K562 (cell line): ENCODE results near the gene ARMC8. TPM values are rescaled to one million over a fixed set of nuclear protein-coding genes. Genes with fewer than 3 reads are reported as not detected.

ENCODE experiments used
- CC2D1A ChIP-seq: fragments of 450-650 bp; IDR thresholded peaks from 2 replicates; pipeline ENCODE4 v1.6.1; 2017; ENCODE audit warnings: mild to moderate bottlenecking
- ZNF140 ChIP-seq: fragments of 250-450 bp; sonication (Bioruptor Pico); IDR thresholded peaks from 2 replicates; pipeline ENCODE4 v1.8.0; 2021; ENCODE audit warnings: moderate library complexity, mild to moderate bottlenecking, inconsistent platforms
- polyA plus RNA-seq, 8 experiments: library from polyadenylated mRNA; depleted of rRNA in 4 of 8; stranded (reverse) in 5 of 8; unstranded in 3 of 8; fragments of >200 nt; fragmentation: Nextera tagmentation in 2 of 8; fragmentation: Illumina TruSeq in 1 of 8; extraction: Ambion mirVana in 2 of 8; extraction: Trizol in 1 of 8; gene quantifications; 2 replicates each; pipeline versions ENCODE4 v1.2.1 to v1.2.3, GENCODE V29; 2011 to 2014; ENCODE audit warnings: inconsistent platforms in 1 of 8, missing spikeins in 1 of 8
- total RNA-seq, 7 experiments: library from RNA; depleted of rRNA in 6 of 7; stranded (reverse); fragments of >200 nt in 6 of 7; fragmentation: Illumina TruSeq in 2 of 7; extraction: Trizol in 2 of 7; gene quantifications; 2 replicates each; pipeline versions ENCODE4 v1.2.1 to v1.2.3, GENCODE V29; 2011 to 2021; ENCODE audit warnings: low replicate concordance in 1 of 7
- TF ChIP-seq, protein P1 (sequence below), 2 experiments: fragments of 450-650 bp; formaldehyde crosslinking in 1 of 2; IDR thresholded peaks; 2 replicates each; pipeline versions ENCODE4 v1.4.0 to v1.6.1; 2014 to 2020; ENCODE audit warnings: mild to moderate bottlenecking in 2 of 2, borderline replicate concordance in 1 of 2, low read depth in 1 of 2
- TF ChIP-seq, protein P2 (sequence below): sonication (generic); formaldehyde crosslinking; IDR thresholded peaks from 2 replicates; pipeline ENCODE4 v1.8.0; 2022; ENCODE audit warnings: mild to moderate bottlenecking, low read depth, missing genetic modification reagents
- TF ChIP-seq, protein P3 (sequence below): fragments of 450-650 bp; formaldehyde crosslinking; conservative IDR thresholded peaks from 2 replicates; pipeline ENCODE4 v1.4.0; 2022; ENCODE audit warnings: mild to moderate bottlenecking, missing genetic modification characterization
- TF ChIP-seq, protein P4 (sequence below): sonication (generic); formaldehyde crosslinking; IDR thresholded peaks from 2 replicates; pipeline ENCODE4 v1.8.0; 2022; ENCODE audit warnings: mild to moderate bottlenecking, missing genetic modification reagents
- TF ChIP-seq, protein P5 (sequence below), 2 experiments: IDR thresholded peaks in 1 of 2; conservative IDR thresholded peaks in 1 of 2; 2 replicates each; pipeline ENCODE4 v1.6.1; 2016; ENCODE audit warnings: low read depth in 2 of 2, mild to moderate bottlenecking in 1 of 2, missing compliant biosample characterization in 1 of 2, missing genetic modification characterization in 1 of 2, moderate library complexity in 1 of 2

The ARMC8 gene
- total and polyA plus RNA-seq, 9 of the 15 experiments (the other 6 are each of a cell fraction or from before 2014, with no cell fraction given), result 22.4 to 76.1 (median 37.3) TPM

DNA sequence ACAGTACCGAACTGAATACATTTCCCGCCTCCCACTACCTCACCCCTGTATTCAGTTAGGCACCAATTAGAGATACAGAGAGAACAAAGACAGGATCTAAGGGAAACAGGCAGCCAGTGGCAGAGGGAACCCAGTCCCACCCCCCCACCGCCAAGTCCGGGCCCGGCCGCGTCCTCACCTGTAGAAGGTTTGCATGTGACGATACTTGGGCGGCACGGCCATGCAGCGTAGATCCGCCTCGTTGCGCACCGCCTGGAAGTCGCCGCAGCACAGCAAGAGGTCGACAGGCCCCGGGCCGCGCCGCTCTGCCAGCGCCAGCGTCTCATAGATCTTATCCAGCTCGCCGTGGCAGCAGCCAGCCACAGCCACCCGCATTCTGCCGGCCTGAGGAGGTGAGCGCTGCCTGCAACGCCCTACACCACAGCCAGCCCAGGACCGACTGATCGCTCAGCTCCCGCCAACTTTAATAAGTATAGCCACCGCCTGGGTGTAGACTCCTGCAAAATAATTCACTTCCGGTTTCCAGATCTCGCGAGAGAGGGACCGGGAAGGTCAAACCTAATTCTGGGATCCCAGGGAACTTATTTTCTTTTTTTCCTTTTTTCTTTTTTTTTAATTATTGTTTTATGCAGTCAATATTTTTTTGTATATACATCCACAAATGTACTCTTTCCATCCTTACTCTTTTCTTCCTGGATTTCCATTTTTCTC lies 12.5 kb upstream of the ARMC8 start, which contains the start of gene DBR1 (continued):
- TF ChIP-seq, protein P1, sequence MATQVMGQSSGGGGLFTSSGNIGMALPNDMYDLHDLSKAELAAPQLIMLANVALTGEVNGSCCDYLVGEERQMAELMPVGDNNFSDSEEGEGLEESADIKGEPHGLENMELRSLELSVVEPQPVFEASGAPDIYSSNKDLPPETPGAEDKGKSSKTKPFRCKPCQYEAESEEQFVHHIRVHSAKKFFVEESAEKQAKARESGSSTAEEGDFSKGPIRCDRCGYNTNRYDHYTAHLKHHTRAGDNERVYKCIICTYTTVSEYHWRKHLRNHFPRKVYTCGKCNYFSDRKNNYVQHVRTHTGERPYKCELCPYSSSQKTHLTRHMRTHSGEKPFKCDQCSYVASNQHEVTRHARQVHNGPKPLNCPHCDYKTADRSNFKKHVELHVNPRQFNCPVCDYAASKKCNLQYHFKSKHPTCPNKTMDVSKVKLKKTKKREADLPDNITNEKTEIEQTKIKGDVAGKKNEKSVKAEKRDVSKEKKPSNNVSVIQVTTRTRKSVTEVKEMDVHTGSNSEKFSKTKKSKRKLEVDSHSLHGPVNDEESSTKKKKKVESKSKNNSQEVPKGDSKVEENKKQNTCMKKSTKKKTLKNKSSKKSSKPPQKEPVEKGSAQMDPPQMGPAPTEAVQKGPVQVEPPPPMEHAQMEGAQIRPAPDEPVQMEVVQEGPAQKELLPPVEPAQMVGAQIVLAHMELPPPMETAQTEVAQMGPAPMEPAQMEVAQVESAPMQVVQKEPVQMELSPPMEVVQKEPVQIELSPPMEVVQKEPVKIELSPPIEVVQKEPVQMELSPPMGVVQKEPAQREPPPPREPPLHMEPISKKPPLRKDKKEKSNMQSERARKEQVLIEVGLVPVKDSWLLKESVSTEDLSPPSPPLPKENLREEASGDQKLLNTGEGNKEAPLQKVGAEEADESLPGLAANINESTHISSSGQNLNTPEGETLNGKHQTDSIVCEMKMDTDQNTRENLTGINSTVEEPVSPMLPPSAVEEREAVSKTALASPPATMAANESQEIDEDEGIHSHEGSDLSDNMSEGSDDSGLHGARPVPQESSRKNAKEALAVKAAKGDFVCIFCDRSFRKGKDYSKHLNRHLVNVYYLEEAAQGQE (IDR thresholded peaks at IDR 0.05; ENCODE audit: borderline replicate concordance), result 0 out of 2 replicates have a peak, but pooled peaks have one; percentile 8
- TF ChIP-seq, protein P1 (CRISPR knock-in tag; IDR thresholded peaks at IDR 0.05; ENCODE audit: low read depth), result no peak
- no peak for TF ChIP-seq CC2D1A
- TF ChIP-seq, protein P2, sequence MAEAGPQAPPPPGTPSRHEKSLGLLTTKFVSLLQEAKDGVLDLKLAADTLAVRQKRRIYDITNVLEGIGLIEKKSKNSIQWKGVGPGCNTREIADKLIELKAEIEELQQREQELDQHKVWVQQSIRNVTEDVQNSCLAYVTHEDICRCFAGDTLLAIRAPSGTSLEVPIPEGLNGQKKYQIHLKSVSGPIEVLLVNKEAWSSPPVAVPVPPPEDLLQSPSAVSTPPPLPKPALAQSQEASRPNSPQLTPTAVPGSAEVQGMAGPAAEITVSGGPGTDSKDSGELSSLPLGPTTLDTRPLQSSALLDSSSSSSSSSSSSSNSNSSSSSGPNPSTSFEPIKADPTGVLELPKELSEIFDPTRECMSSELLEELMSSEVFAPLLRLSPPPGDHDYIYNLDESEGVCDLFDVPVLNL (CRISPR knock-in tag), result no peak
- TF ChIP-seq, protein P3, sequence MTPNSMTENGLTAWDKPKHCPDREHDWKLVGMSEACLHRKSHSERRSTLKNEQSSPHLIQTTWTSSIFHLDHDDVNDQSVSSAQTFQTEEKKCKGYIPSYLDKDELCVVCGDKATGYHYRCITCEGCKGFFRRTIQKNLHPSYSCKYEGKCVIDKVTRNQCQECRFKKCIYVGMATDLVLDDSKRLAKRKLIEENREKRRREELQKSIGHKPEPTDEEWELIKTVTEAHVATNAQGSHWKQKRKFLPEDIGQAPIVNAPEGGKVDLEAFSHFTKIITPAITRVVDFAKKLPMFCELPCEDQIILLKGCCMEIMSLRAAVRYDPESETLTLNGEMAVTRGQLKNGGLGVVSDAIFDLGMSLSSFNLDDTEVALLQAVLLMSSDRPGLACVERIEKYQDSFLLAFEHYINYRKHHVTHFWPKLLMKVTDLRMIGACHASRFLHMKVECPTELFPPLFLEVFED, result no peak
- TF ChIP-seq, protein P4, sequence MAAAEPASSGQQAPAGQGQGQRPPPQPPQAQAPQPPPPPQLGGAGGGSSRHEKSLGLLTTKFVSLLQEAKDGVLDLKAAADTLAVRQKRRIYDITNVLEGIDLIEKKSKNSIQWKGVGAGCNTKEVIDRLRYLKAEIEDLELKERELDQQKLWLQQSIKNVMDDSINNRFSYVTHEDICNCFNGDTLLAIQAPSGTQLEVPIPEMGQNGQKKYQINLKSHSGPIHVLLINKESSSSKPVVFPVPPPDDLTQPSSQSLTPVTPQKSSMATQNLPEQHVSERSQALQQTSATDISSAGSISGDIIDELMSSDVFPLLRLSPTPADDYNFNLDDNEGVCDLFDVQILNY (CRISPR knock-in tag), result no peak
- no peak for TF ChIP-seq ZNF140 (CRISPR knock-in tag)
- TF ChIP-seq, protein P5, sequence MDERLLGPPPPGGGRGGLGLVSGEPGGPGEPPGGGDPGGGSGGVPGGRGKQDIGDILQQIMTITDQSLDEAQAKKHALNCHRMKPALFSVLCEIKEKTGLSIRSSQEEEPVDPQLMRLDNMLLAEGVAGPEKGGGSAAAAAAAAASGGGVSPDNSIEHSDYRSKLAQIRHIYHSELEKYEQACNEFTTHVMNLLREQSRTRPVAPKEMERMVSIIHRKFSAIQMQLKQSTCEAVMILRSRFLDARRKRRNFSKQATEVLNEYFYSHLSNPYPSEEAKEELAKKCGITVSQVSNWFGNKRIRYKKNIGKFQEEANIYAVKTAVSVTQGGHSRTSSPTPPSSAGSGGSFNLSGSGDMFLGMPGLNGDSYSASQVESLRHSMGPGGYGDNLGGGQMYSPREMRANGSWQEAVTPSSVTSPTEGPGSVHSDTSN (CRISPR knock-in tag; IDR thresholded peaks at IDR 0.05; ENCODE audit: low read depth), result no peak
- TF ChIP-seq, protein P5 (tag; conservative IDR thresholded peaks at IDR 0.05; ENCODE audit: low read depth), result no peak
